K562 (cell line): ENCODE measurements around the gene GPM6B. TPM values are rescaled to one million over a fixed set of nuclear protein-coding genes. Genes with fewer than 3 reads are reported as not detected.

ENCODE experiments used
- ATF4 ChIP-seq: fragments of 450-650 bp; formaldehyde crosslinking; IDR thresholded peaks from 2 replicates; pipeline ENCODE4 v1.4.0; 2022; ENCODE audit warnings: mild to moderate bottlenecking, moderate library complexity
- CREB3L1 ChIP-seq: fragments of 450-650 bp; IDR thresholded peaks from 2 replicates; pipeline ENCODE4 v1.6.1; 2014; ENCODE audit warnings: low read depth, mild to moderate bottlenecking, moderate library complexity, borderline replicate concordance
- CTBP1 ChIP-seq: fragments of 450-650 bp; IDR thresholded peaks from 2 replicates; pipeline ENCODE4 v1.6.1; 2016; ENCODE audit warnings: borderline replicate concordance
- E2F8 ChIP-seq: fragments of 450-650 bp; IDR thresholded peaks from 2 replicates; pipeline ENCODE4 v1.7.1; 2018; ENCODE audit warnings: mild to moderate bottlenecking, low read depth; ENCODE audit not compliant: partially characterized antibody
- ELF1 ChIP-seq: fragments of 200-800 bp; sonication (Bioruptor generic); IDR thresholded peaks from 2 replicates; pipeline ENCODE4 v1.6.1; 2016; ENCODE audit warnings: missing genetic modification characterization, missing compliant biosample characterization
- GABPA ChIP-seq: fragments of 200-800 bp; sonication (Bioruptor generic); conservative IDR thresholded peaks from 2 replicates; pipeline ENCODE4 v1.6.1; 2016; ENCODE audit warnings: low read depth, missing genetic modification characterization, missing compliant biosample characterization
- HDAC3 ChIP-seq: fragments of 450-650 bp; IDR thresholded peaks from 2 replicates; pipeline ENCODE4 v1.6.1; 2018; ENCODE audit warnings: borderline replicate concordance, mild to moderate bottlenecking, moderate library complexity; ENCODE audit not compliant: partially characterized antibody
- KLF1 ChIP-seq: fragments of 450-650 bp; IDR thresholded peaks from 2 replicates; pipeline ENCODE4 v1.6.1; 2016; ENCODE audit warnings: missing genetic modification characterization, missing compliant biosample characterization
- RFX1 ChIP-seq: fragments of 450-650 bp; IDR thresholded peaks from 2 replicates; pipeline ENCODE4 v1.6.1; 2016; ENCODE audit warnings: mild to moderate bottlenecking, moderate library complexity
- SRSF9 ChIP-seq: fragments of 200-400 bp; formaldehyde crosslinking; IDR thresholded peaks from 2 replicates; pipeline ENCODE4 v1.6.1; 2017; ENCODE audit warnings: low read depth, low read length, borderline replicate concordance
- TAF9B ChIP-seq: fragments of 450-650 bp; IDR thresholded peaks from 2 replicates; pipeline ENCODE4 v1.6.1; 2018; ENCODE audit warnings: mild to moderate bottlenecking; ENCODE audit not compliant: partially characterized antibody
- ZBTB11 ChIP-seq, 3 experiments: fragments of 200-800 bp in 1 of 3; fragments of 250-450 bp in 1 of 3; fragments of 450-650 bp in 1 of 3; sonication (Bioruptor Pico) in 1 of 3; sonication (Bioruptor generic) in 1 of 3; formaldehyde crosslinking in 1 of 3; IDR thresholded peaks; 2 replicates each; pipeline versions ENCODE4 v1.6.1 to v1.8.0; 2016 to 2022; ENCODE audit warnings: mild to moderate bottlenecking in 2 of 3, missing genetic modification characterization in 2 of 3, missing compliant biosample characterization in 1 of 3, moderate library complexity in 1 of 3
- ZFP30 ChIP-seq: fragments of 250-450 bp; sonication (Bioruptor Pico); IDR thresholded peaks from 2 replicates; pipeline ENCODE4 v1.8.0; 2022; ENCODE audit warnings: moderate library complexity, mild to moderate bottlenecking, inconsistent platforms, borderline replicate concordance
- ZNF140 ChIP-seq: fragments of 250-450 bp; sonication (Bioruptor Pico); IDR thresholded peaks from 2 replicates; pipeline ENCODE4 v1.8.0; 2021; ENCODE audit warnings: moderate library complexity, mild to moderate bottlenecking, inconsistent platforms
- ZNF785 ChIP-seq: fragments of 250-450 bp; sonication (Bioruptor Pico); IDR thresholded peaks from 2 replicates; pipeline ENCODE4 v1.4.0; 2020; ENCODE audit warnings: mild to moderate bottlenecking
- polyA plus RNA-seq, 8 experiments: library from polyadenylated mRNA; depleted of rRNA in 4 of 8; stranded (reverse) in 5 of 8; unstranded in 3 of 8; fragments of >200 nt; fragmentation: Nextera tagmentation in 2 of 8; fragmentation: Illumina TruSeq in 1 of 8; extraction: Ambion mirVana in 2 of 8; extraction: Trizol in 1 of 8; gene quantifications; 2 replicates each; pipeline versions ENCODE4 v1.2.1 to v1.2.3, GENCODE V29; 2011 to 2014; ENCODE audit warnings: inconsistent platforms in 1 of 8, missing spikeins in 1 of 8
- total RNA-seq, 7 experiments: library from RNA; depleted of rRNA in 6 of 7; stranded (reverse); fragments of >200 nt in 6 of 7; fragmentation: Illumina TruSeq in 2 of 7; extraction: Trizol in 2 of 7; gene quantifications; 2 replicates each; pipeline versions ENCODE4 v1.2.1 to v1.2.3, GENCODE V29; 2011 to 2021; ENCODE audit warnings: low replicate concordance in 1 of 7
- TF ChIP-seq, protein P1 (sequence below): sonication (generic); formaldehyde crosslinking; IDR thresholded peaks from 2 replicates; pipeline ENCODE4 v1.9.0; 2022; ENCODE audit warnings: mild to moderate bottlenecking, missing genetic modification reagents

The GPM6B gene
- total and polyA plus RNA-seq, 9 of the 15 experiments (the other 6 are each of a cell fraction or from before 2014, with no cell fraction given): 0.14 to 0.32 TPM; not detected in 7

GRCh38 chrX:13734278-13735172, 82.4 kb downstream of the GPM6B start, which contains the start of the genes OFD1 and TRAPPC2 (continued):
- peak; percentile 90 for TF ChIP-seq KLF1 (tag)
- TF ChIP-seq RFX1: peak; percentile 84
- TF ChIP-seq ZFP30: no peak
- TF ChIP-seq E2F8: no peak
- TF ChIP-seq ZNF140 (CRISPR knock-in tag): no peak
- peak; percentile 49 to 93 (median 61); a peak in 5 of 6 replicates for TF ChIP-seq ZBTB11 (CRISPR knock-in tag; IDR thresholded peaks at IDR 0.05)
- TF ChIP-seq ZNF785 (CRISPR knock-in tag): no peak
- TF ChIP-seq ELF1 (tag): peak; percentile 91
- TF ChIP-seq, protein P1, sequence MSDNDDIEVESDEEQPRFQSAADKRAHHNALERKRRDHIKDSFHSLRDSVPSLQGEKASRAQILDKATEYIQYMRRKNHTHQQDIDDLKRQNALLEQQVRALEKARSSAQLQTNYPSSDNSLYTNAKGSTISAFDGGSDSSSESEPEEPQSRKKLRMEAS (CRISPR knock-in tag): peak; percentile 36; the same call in 1 of the 2 replicates
- TF ChIP-seq CTBP1: peak; percentile 80
- no peak for TF ChIP-seq SRSF9
- peak; percentile 93 for TF ChIP-seq CREB3L1
- TF ChIP-seq ATF4 (CRISPR knock-in tag): no peak
- peak; percentile 89 for TF ChIP-seq GABPA (tag)
- TF ChIP-seq HDAC3: peak; percentile 41
- peak; percentile 59 for TF ChIP-seq TAF9B
